HG02970 (cell line): ENCODE results near the gene SIGLEC9.

Experiments used
- ATAC-seq: cut with Tn5 transposase; IDR thresholded peaks from one replicate; pipeline ENCODE4 v1.9.1; 2021; ENCODE audit warnings: mild to moderate bottlenecking, moderate library complexity, moderate number of reproducible peaks; ENCODE audit not compliant: unreplicated experiment, low FRiP score

The SIGLEC9 gene

GRCh38 chr19:51121257-51121656, 3.4 kb upstream of the SIGLEC9 start:
- no peak for ATAC-seq

DNA sequence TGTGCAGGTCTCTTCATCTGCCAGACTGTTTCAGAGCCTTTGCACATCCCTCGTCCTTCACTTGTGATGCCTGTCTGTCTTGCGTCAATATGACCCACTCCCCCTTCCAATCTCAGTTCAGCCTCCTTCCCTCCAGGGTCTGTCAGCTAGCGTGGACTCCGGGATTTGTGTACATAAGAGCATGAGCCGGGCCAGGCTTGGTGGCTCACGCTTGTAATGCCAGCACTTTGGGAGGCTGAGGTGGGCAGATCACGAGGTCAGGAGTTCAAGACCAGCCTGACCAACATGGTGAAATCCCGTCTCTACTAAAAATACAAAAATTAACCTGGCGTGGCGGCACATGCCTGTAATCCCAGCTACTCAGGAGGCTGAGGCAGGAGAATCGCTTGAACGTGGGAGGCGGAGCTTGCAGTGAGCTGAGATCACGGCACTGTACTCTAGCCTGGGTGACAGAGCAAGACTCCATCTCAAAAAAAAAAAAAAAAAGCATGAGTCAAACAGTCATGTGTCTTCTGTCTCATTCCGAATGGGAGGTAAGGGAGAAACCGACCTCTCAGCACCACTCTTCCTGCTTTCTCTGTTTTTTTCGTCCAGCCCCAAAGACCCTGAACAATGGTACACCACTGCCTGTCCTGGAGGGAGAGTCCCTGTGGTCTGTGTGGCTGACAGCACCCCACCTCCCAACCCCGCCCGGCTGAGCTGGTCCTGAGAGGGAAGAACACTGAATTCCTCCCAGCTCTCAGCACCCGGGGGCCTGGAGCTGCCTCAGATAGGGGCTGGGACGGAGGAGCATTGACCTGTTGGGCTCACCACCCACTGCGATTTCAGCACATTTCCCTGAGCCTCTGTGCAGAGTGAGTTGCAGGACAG, 2.4 kb upstream of the SIGLEC9 start:
- no peak for ATAC-seq

- no peak for ATAC-seq
Measured at GRCh38 chr19:51123381-51123800, 1.3 kb upstream of the SIGLEC9 start.

- no peak for ATAC-seq
Measured at GRCh38 chr19:51123802-51124201, 904 bp upstream of the SIGLEC9 start.

DNA sequence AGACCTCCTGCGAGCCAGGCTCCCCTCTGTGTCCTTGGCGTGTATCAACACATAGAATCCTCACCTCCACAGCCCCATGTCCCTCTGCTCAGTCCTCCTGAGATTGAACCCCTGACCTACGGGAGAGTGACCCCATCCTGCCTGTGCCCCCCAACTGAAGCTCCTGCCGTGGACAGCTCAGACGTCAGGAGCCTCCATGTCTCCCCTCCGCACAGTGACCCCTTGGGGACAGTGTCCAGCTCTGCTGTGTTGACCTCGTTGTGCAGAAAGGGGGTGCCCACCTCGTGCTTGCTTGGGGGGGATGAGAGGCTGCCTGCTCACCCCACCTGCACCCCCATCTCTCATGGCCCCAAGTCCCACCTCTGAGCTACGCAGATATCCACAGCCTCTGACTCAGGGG, 490 bp upstream of the SIGLEC9 start:
- ATAC-seq: no peak

DNA sequence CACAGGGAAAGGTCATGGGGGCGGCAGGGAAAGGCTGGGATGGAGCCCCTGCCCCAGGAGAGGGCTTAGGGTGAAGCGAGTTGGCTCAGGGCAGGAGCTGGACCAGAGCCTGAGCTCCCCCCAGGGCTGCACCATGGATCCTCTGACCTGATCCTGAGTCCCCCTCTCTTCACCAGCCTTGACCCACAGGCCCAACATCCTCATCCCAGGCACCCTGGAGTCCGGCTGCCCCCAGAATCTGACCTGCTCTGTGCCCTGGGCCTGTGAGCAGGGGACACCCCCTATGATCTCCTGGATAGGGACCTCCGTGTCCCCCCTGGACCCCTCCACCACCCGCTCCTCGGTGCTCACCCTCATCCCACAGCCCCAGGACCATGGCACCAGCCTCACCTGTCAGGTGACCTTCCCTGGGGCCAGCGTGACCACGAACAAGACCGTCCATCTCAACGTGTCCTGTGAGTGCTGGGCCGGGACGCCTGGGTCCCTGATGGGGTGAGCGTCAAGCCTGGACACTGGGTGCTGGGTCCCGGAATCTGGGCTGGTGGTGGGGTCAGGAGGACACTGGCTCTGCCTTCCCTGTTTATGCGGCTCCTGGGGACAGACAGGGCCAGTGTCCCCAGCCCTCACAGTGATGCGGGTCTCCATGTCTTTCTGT, 842 bp downstream of the SIGLEC9 start:
- ATAC-seq: no peak

DNA sequence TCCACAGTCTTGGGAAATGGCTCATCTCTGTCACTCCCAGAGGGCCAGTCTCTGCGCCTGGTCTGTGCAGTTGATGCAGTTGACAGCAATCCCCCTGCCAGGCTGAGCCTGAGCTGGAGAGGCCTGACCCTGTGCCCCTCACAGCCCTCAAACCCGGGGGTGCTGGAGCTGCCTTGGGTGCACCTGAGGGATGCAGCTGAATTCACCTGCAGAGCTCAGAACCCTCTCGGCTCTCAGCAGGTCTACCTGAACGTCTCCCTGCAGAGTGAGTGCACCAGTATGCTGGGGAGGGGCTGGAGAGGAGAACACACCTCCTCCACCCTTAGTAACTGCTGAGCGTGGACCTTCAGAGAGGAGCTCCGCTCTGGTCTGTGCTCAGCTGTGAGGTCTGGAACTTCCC, 2.3 kb downstream of the SIGLEC9 start:
- ATAC-seq: no peak

DNA sequence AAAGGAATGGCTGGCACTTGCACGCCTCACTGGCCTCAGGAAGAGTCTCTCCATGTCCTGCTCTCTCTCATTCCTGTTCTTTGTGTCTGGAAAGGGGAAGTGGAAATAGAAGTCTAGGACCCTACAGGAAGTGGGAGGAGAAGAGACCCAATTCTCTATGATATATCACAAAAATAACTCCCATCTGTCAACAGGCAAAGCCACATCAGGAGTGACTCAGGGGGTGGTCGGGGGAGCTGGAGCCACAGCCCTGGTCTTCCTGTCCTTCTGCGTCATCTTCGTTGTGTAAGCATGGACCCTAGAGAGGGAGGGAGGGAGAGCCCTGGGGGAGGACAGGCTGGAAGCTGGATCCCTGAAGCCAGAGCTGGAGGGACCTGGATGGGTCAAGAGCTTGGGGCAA, 3.0 kb downstream of the SIGLEC9 start:
- ATAC-seq: no peak

- no peak for ATAC-seq
Measured at GRCh38 chr19:51128227-51128626, 3.5 kb downstream of the SIGLEC9 start.

- no peak for ATAC-seq
Measured at GRCh38 chr19:51129716-51130115, 5.0 kb downstream of the SIGLEC9 start.

GRCh38 chr19:51131780-51132680, 7.3 kb downstream of the SIGLEC9 start:
- no peak for ATAC-seq

DNA sequence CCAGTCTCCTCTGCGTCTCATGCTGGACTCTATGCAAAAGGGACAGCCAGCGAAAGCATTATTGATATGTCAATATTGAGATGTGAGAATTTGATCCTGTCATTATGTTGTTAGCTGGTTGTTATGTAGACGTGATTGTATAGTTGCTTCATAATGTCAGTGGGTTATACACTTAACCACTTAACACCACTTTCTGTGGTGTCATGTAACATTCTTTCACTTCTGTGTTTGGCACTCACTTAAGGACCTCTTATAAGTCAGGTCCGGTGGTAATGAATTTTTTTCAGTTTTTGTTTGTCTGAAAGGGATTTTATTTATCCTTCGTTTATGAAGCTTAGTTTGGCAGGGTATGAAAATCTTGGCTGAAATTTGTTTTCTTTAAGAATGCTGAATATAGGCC, 10.3 kb downstream of the SIGLEC9 start:
- ATAC-seq: no peak

GRCh38 chr19:51135986-51136762, 11.5 kb downstream of the SIGLEC9 start:
- ATAC-seq: no peak

DNA sequence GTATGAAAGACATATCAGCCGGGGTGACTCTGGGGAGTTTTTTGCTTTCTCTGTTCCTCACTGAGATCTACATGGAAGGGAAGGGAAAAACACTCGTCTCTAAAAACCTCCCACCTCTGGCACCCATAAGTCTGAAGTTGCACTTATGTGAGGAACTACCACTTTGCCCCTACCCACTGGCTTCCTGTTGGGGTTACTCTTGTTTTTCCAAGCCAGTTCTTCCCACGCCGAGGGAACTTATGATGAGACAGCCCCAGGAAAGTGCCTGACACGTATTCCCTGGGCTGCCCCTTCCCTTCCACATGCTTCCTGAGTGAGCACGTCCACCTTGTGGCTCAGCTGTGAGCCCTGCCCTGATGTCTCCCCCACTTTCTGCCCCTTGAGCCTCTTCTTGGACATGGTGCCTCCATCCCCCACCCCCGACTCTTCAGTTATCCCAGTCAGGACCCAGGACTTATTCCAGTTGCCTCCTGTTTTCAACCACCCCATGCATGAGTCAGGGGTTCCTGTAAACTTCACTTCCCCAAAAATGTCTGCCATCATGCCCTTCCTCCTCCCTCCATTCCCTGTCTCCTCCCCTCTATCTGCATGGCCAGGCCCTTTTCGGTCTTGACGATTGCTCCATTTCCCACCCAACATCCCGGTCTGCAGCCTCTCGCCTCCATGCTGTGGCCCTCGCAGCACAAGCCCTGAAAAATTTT, 12.3 kb downstream of the SIGLEC9 start:
- no peak for ATAC-seq

DNA sequence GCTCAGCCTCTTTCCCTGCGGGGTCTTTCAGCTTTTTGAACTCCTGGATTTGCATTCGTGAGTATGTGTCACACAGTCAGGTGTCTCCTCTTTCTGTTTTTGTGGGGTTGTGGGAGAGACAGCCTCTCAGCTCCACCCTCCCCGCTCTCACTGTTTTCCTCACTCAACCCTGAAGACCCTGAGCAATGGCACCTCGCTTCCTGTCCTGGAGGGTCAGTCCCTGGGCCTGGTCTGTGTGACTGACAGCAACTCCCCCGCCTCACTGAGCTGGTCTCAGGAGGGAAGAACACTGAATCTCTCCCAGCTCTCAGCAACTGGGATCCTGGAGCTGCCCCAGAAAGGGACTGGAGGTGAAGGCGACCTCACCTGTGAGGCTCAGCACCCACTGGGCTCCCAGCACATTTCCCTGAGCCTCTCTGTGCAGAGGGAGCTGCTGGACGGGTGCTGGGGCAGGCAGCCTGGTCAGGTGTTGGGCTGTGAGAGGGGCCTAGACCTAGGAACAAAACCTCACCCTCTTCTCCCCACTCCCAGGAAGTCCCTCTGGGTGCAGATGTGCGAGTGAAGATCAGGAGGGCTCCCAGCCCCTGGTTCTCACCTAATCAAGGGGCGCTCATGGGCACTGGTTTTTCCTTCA, 13.2 kb downstream of the SIGLEC9 start:
- ATAC-seq: no peak

GRCh38 chr19:51138549-51138979, 13.9 kb downstream of the SIGLEC9 start:
- ATAC-seq: no peak

GRCh38 chr19:51139299-51140014, 14.8 kb downstream of the SIGLEC9 start:
- ATAC-seq: no peak

GRCh38 chr19:51140441-51140840, 15.7 kb downstream of the SIGLEC9 start:
- ATAC-seq: no peak
